NCI-H2081 (cell line): ENCODE measurements around the gene SURF6.
"Not testable (repeated sequence)": the region's sequence is repeated elsewhere in the genome, so short reads cannot be mapped to it uniquely, and the experiment has no call there.

Source experiments
- DNase-seq, 2 experiments: peaks; one replicate each; lab custom pipeline; 2025; lab: John Stamatoyannopoulos, UW

The SURF6 gene

DNA sequence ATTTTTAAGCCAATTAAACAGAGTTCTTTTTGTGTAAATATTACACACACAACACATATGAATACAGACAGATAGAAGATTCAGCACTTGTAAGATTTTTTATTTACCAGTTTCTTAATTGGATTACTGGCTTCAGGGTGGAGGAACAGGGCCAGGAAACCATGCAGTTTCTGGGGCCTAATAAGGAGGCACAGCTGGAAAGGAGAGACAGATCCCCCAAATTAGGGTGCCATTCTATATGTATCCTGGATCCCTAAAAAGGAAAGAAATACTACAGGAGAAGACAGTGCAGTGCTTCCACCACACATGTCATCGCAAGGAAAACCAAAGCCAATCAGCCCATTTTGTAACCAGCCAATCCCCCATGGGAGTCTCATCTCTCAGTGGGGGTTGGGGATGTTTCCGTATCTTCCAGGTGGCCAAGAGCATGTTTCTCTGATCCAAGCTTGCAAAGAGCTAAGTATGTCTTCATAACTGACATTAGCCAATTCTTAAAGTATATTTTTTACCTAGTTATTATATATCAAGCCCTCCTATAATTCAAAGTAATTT lies 45.2 kb downstream of the SURF6 start:
- no peak for DNase-seq

- no peak for DNase-seq
Observed at GRCh38 chr9:133286523-133286922, 49.5 kb downstream of the SURF6 start.

DNA sequence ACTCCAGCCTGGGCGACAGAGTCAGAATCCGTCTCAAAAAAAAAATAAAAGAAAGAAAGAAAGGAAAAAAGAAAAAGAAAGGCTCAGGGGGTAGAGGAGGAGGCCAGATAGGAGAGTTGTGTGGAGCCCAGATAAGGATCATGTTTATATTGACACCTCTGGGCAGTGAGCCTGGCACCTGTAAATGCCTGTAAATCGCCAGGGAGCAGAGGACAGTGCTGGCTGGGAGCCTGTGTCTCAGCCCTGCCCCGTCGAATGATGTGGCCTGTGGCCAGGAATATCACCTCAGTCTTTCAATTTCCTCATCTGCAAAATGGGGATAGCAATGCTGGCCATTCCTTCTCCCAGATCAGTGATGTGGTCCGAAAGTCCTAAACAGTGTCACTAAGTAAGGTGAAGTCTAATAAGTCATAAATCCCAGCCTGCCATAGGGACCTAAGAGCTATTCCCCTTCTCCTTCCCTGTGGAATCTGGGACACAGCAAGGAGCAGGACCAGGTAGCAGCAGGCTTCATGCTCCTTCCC lies 50.7 kb downstream of the SURF6 start:
- no peak for DNase-seq

GRCh38 chr9:133284362-133284761 lies 51.6 kb downstream of the SURF6 start:
- no peak for DNase-seq

- DNase-seq, result not testable (repeated sequence)
Observed at GRCh38 chr9:133283255-133284032, 52.5 kb downstream of the SURF6 start.

GRCh38 chr9:133282464-133283238 lies 53.3 kb downstream of the SURF6 start:
- peak; percentile 46 to 52 for DNase-seq

DNA sequence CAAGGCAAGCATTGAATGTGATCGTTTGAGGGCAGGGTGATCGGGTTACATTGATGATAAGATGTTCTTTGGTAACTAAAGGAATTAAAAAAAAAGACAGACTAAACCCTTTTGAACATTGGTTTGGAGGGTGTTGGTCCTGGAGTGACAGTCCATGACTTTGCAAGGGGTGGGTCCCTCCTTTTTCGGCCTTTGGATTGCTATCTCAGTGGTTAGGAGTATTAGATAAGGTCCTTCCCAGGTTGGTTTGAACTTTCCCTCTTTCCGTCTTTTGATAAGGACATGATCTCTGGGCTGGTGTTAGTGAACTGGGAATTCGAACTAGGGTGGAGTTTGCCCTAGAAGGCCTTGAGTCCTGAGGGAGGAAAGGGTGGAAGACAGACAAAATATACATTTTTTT lies 55.6 kb downstream of the SURF6 start:
- DNase-seq, result no peak
